ENCODE data around the gene PEX3.
"Not testable (repeated sequence)": the region's sequence is repeated elsewhere in the genome, so short reads cannot be mapped to it uniquely, and the experiment has no call there.

Gene PEX3

GRCh38 chr6:143449714-143450452 is 722 bp upstream of the PEX3 start:
- Histone ChIP-seq H3K9ac (ENCODE audit: low read length) (peak overlapping the region; percentile 98), H3K36me3 (ENCODE audit: insufficient read depth, low read length) (no peaks in the 10 kb centered on the region), H3K27ac (ENCODE audit: low read depth, low read length) (peak overlapping the region; percentile 54), H3K4me3 (ENCODE audit: low read depth in 1 of 2, low read length in 2 of 2) (peak overlapping the region; percentile 73 to 99), H3K27me3 (ENCODE audit: control insufficient read depth in 1 of 2, insufficient read depth in 2 of 2, low read length in 2 of 2) (no peaks in the 10 kb centered on the region), H3K9me3 (ENCODE audit: low read length) (no peaks in the 10 kb centered on the region), H3K4me1 (ENCODE audit: insufficient read depth, low read length) (peaks cover 22% of the 10 kb centered on the region)

GRCh38 chr6:143451531-143451930 is 926 bp downstream of the PEX3 start:
- H3K36me3 ChIP-seq (ENCODE audit: insufficient read depth, low read length): no peaks in the 10 kb centered on the region
- H3K4me1 ChIP-seq (ENCODE audit: insufficient read depth, low read length): peaks cover 22% of the 10 kb centered on the region
- no peak overlapping the region for H3K27ac ChIP-seq (ENCODE audit: low read depth, low read length)
- no peaks in the 10 kb centered on the region for H3K9me3 ChIP-seq (ENCODE audit: low read length)
- peak overlapping the region in 1 of 2 donors; percentile 99 for H3K4me3 ChIP-seq (ENCODE audit: low read depth in 1 of 2, low read length in 2 of 2)
- peak overlapping the region; percentile 98 for H3K9ac ChIP-seq (ENCODE audit: low read length)
- no peaks in the 10 kb centered on the region for H3K27me3 ChIP-seq (ENCODE audit: control insufficient read depth in 1 of 2, insufficient read depth in 2 of 2, low read length in 2 of 2)

GRCh38 chr6:143457563-143458359 is 7.2 kb downstream of the PEX3 start:
- Histone ChIP-seq H3K4me1 (ENCODE audit: insufficient read depth, low read length) (no peaks in the 10 kb centered on the region), H3K9ac (ENCODE audit: low read length) (no peak overlapping the region), H3K27me3 (ENCODE audit: control insufficient read depth in 1 of 2, insufficient read depth in 2 of 2, low read length in 2 of 2) (no peaks in the 10 kb centered on the region), H3K36me3 (ENCODE audit: insufficient read depth, low read length) (peaks cover 6% of the 10 kb centered on the region), H3K9me3 (ENCODE audit: low read length) (no peaks in the 10 kb centered on the region), H3K4me3 (ENCODE audit: low read depth in 1 of 2, low read length in 2 of 2) (no peak overlapping the region), H3K27ac (ENCODE audit: low read depth, low read length) (no peak overlapping the region)

GRCh38 chr6:143465546-143465945 is 14.9 kb downstream of the PEX3 start:
- Histone ChIP-seq H3K4me1 (ENCODE audit: insufficient read depth, low read length) (no peaks in the 10 kb centered on the region), H3K9ac (ENCODE audit: low read length) (no peak overlapping the region), H3K27me3 (ENCODE audit: control insufficient read depth in 1 of 2, insufficient read depth in 2 of 2, low read length in 2 of 2) (no peaks in the 10 kb centered on the region), H3K36me3 (ENCODE audit: insufficient read depth, low read length) (no peaks in the 10 kb centered on the region), H3K27ac (ENCODE audit: low read depth, low read length) (no peak overlapping the region), H3K4me3 (ENCODE audit: low read depth in 1 of 2, low read length in 2 of 2) (no peak overlapping the region), H3K9me3 (ENCODE audit: low read length) (no peaks in the 10 kb centered on the region)

GRCh38 chr6:143468026-143468425 is 17.4 kb downstream of the PEX3 start:
- Histone ChIP-seq H3K9ac (ENCODE audit: low read length) (no peak overlapping the region), H3K36me3 (ENCODE audit: insufficient read depth, low read length) (peaks cover 9% of the 10 kb centered on the region), H3K4me3 (ENCODE audit: low read depth in 1 of 2, low read length in 2 of 2) (no peak overlapping the region), H3K27ac (ENCODE audit: low read depth, low read length) (no peak overlapping the region), H3K4me1 (ENCODE audit: insufficient read depth, low read length) (no peaks in the 10 kb centered on the region), H3K27me3 (ENCODE audit: control insufficient read depth in 1 of 2, insufficient read depth in 2 of 2, low read length in 2 of 2) (no peaks in the 10 kb centered on the region), H3K9me3 (ENCODE audit: low read length) (no peaks in the 10 kb centered on the region)

- not testable (repeated sequence) for H3K27ac ChIP-seq (ENCODE audit: low read depth, low read length)
These were observed 18.2 kb downstream of the PEX3 start for GRCh38 chr6:143468823-143469222.

GRCh38 chr6:143471822-143472221 is 21.2 kb downstream of the PEX3 start:
- peaks cover 29% of the 10 kb centered on the region for H3K36me3 ChIP-seq (ENCODE audit: insufficient read depth, low read length)

More at GRCh38 chr6:143468823-143469222, 18.2 kb downstream of the PEX3 start:
- H3K4me3 ChIP-seq (ENCODE audit: low read depth in 1 of 2, low read length in 2 of 2); H3K27me3 ChIP-seq (ENCODE audit: control insufficient read depth in 1 of 2, insufficient read depth in 2 of 2, low read length in 2 of 2); H3K9ac ChIP-seq (ENCODE audit: low read length); H3K9me3 ChIP-seq (ENCODE audit: low read length); H3K4me1 ChIP-seq (ENCODE audit: insufficient read depth, low read length): not testable (repeated sequence)
- H3K36me3 ChIP-seq (ENCODE audit: insufficient read depth, low read length): peaks cover 11% of the 10 kb centered on the region

GRCh38 chr6:143476545-143476944 is 25.9 kb downstream of the PEX3 start:
- H3K27ac ChIP-seq (ENCODE audit: low read depth, low read length): no peak overlapping the region
- H3K4me1 ChIP-seq (ENCODE audit: insufficient read depth, low read length): no peaks in the 10 kb centered on the region
- no peak overlapping the region for H3K4me3 ChIP-seq (ENCODE audit: low read depth in 1 of 2, low read length in 2 of 2)
- no peaks in the 10 kb centered on the region for H3K9me3 ChIP-seq (ENCODE audit: low read length)
- H3K9ac ChIP-seq (ENCODE audit: low read length): no peak overlapping the region
- no peaks in the 10 kb centered on the region for H3K27me3 ChIP-seq (ENCODE audit: control insufficient read depth in 1 of 2, insufficient read depth in 2 of 2, low read length in 2 of 2)
- peaks cover 48% of the 10 kb centered on the region for H3K36me3 ChIP-seq (ENCODE audit: insufficient read depth, low read length)

More at GRCh38 chr6:143471822-143472221, 21.2 kb downstream of the PEX3 start:
- Histone ChIP-seq H3K27ac (ENCODE audit: low read depth, low read length) (no peak overlapping the region), H3K4me1 (ENCODE audit: insufficient read depth, low read length) (no peaks in the 10 kb centered on the region), H3K9me3 (ENCODE audit: low read length) (no peaks in the 10 kb centered on the region), H3K9ac (ENCODE audit: low read length) (no peak overlapping the region), H3K27me3 (ENCODE audit: control insufficient read depth in 1 of 2, insufficient read depth in 2 of 2, low read length in 2 of 2) (no peaks in the 10 kb centered on the region), H3K4me3 (ENCODE audit: low read depth in 1 of 2, low read length in 2 of 2) (no peak overlapping the region)

GRCh38 chr6:143478479-143479062 is 28.0 kb downstream of the PEX3 start:
- H3K4me3 ChIP-seq (ENCODE audit: low read depth in 1 of 2, low read length in 2 of 2): no peak overlapping the region
- no peaks in the 10 kb centered on the region for H3K9me3 ChIP-seq (ENCODE audit: low read length)
- peaks cover 37% of the 10 kb centered on the region for H3K36me3 ChIP-seq (ENCODE audit: insufficient read depth, low read length)
- no peaks in the 10 kb centered on the region for H3K4me1 ChIP-seq (ENCODE audit: insufficient read depth, low read length)
- no peak overlapping the region for H3K27ac ChIP-seq (ENCODE audit: low read depth, low read length)
- H3K9ac ChIP-seq (ENCODE audit: low read length): no peak overlapping the region
- no peaks in the 10 kb centered on the region for H3K27me3 ChIP-seq (ENCODE audit: control insufficient read depth in 1 of 2, insufficient read depth in 2 of 2, low read length in 2 of 2)

GRCh38 chr6:143482593-143482992 is 32.0 kb downstream of the PEX3 start:
- H3K9ac ChIP-seq (ENCODE audit: low read length): no peak overlapping the region
- no peak overlapping the region for H3K27ac ChIP-seq (ENCODE audit: low read depth, low read length)
- no peak overlapping the region for H3K4me3 ChIP-seq (ENCODE audit: low read depth in 1 of 2, low read length in 2 of 2)
- H3K27me3 ChIP-seq (ENCODE audit: control insufficient read depth in 1 of 2, insufficient read depth in 2 of 2, low read length in 2 of 2): no peaks in the 10 kb centered on the region
- H3K9me3 ChIP-seq (ENCODE audit: low read length): no peaks in the 10 kb centered on the region
- no peaks in the 10 kb centered on the region for H3K4me1 ChIP-seq (ENCODE audit: insufficient read depth, low read length)
- peaks cover 19% of the 10 kb centered on the region for H3K36me3 ChIP-seq (ENCODE audit: insufficient read depth, low read length)

- Histone ChIP-seq H3K27ac (ENCODE audit: low read depth, low read length) (no peak overlapping the region), H3K9me3 (ENCODE audit: low read length) (no peaks in the 10 kb centered on the region), H3K27me3 (ENCODE audit: control insufficient read depth in 1 of 2, insufficient read depth in 2 of 2, low read length in 2 of 2) (no peaks in the 10 kb centered on the region), H3K9ac (ENCODE audit: low read length) (no peak overlapping the region), H3K36me3 (ENCODE audit: insufficient read depth, low read length) (peaks cover 8% of the 10 kb centered on the region), H3K4me1 (ENCODE audit: insufficient read depth, low read length) (no peaks in the 10 kb centered on the region), H3K4me3 (ENCODE audit: low read depth in 1 of 2, low read length in 2 of 2) (no peak overlapping the region)
These were observed 35.4 kb downstream of the PEX3 start for GRCh38 chr6:143485967-143486366.
